HCT116 (cell line): Measurements from ENCODE around the gene TPRKB.

Source experiments
- ZBTB33 ChIP-seq: IDR thresholded peaks from 2 replicates; pipeline ENCODE4 v1.6.1; 2011; ENCODE audit warnings: mild to moderate bottlenecking, low read length, moderate library complexity; ENCODE audit not compliant: insufficient replicate concordance; ENCODE audit errors: extremely low read depth
- ZNF274 ChIP-seq: fragments of 200-500 bp; sonication (Bioruptor generic); IDR thresholded peaks from 2 replicates; pipeline ENCODE4 v1.6.1; 2014; ENCODE audit warnings: mild to moderate bottlenecking, low read depth, low read length, inconsistent platforms

- TF ChIP-seq ZNF274, result no peak
- no peak for TF ChIP-seq ZBTB33
These were observed 30.1 kb downstream of the TPRKB start for GRCh38 chr2:73707058-73707457.
